ENCODE measurements around the gene NAV1.
"Not testable (repeated sequence)": the region's sequence is repeated elsewhere in the genome, so short reads cannot be mapped to it uniquely, and the experiment has no call there.

The NAV1 gene

DNA sequence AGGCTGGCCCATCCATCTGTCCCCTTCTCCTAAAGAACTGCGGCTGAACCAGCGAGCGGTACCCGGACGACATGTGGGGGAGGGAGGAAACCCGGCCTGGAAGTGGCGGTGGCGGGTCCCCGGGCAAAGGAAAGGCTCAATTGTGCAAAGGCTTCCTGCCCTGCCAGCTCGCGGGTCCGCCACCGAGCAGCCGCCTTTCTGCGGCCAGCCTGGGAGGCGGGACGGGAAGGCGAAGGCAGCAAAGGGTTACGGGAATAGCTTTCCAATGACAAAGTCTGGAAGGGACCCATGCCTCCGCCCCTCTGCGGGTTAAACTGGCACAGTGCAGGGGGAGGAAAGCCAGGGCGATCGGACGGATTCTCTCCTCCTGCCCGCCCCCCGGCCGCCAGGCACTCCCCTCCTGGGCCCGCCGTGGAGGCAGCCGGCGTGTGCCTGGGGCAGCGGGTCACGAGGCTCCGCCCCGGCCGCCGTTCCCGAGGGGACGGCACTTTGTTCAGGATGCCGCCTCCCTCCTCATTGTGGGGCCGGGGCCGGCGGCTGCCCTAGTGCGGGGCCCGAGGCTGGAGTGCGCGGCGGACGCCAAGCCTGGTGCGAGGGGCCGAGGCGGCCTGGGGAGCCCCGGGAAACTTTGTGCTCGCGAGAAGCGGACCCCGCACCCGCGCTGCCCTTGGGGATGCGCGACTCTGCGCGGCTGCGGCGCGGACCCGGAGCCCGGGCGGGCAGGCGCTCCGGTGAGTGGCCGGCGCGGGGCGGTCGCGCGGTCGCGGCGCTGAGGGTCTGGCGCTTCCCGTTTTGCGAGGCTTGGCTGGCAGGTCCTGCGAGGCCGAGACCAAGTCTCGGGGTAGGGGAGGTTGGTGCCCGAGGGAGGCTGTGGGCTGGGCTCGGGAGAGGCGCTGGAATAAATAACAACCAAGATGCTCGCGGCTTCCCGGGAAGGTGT lies at the start of gene NAV1:
NAV1 (plus strand) TSS at position 516 of the 940 bp plus-strand sequence. CDS start 83,758 bp downstream, outside the sequence.
- peak; percentile 95 for DNase-seq

- DNase-seq: no peak
These were observed 49.2 kb upstream of the NAV1 start for GRCh38 chr1:201489643-201490261.

DNA sequence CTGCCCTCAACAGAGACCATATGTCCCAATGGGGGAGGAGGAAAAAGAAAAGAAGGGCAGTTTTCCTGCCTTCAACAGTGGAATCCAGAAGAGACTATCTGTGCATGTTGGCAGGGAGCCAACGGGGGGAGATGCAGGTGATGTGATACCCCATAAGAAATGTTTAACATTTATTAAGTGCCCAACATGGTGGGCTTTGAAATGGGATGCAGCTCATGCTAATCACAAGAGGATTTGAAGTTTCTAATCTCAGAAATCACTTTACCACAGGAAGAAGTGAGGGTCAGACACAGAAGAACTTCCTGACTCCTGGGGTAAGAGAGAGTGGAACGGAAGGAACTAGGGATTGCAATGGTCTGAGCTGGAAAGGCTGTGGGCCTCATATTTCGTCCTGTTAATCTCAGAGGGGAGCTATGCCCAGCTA lies 48.2 kb upstream of the NAV1 start:
- DNase-seq: no peak

DNA sequence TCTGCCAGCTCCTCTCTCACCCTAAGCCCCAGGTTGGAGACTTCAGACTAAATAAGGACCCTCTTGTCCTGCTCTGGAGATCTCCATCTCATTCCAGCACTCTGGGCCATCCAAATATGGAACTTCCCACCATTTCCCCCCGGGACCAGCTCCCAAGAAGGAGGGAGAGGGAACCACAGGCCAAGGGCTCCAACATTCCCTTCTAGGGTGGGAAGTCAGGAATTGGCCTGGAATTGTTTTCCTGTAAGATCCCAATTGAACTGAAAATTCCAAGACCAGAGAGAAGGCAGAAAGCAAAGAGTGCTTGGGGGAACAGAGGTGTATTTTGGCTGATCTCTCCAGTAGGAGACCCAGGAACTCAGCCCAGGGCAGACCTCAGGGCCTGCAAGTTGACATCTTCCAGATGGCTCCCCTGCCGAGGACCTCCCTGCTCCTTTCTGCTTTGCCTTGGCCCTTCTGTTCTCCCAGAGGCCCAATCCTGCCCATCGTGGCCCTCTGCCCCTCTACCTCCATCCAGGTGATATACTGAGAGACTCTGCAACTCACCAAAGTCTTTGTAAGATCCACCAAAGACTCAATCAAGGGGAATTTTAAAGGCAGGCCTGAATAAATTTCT lies 46.9 kb upstream of the NAV1 start:
- DNase-seq: peak; percentile 54

- DNase-seq: not testable (repeated sequence)
These were observed 45.8 kb upstream of the NAV1 start for GRCh38 chr1:201493026-201493656.

- no peak for DNase-seq
These were observed 44.9 kb upstream of the NAV1 start for GRCh38 chr1:201493757-201494617.

DNA sequence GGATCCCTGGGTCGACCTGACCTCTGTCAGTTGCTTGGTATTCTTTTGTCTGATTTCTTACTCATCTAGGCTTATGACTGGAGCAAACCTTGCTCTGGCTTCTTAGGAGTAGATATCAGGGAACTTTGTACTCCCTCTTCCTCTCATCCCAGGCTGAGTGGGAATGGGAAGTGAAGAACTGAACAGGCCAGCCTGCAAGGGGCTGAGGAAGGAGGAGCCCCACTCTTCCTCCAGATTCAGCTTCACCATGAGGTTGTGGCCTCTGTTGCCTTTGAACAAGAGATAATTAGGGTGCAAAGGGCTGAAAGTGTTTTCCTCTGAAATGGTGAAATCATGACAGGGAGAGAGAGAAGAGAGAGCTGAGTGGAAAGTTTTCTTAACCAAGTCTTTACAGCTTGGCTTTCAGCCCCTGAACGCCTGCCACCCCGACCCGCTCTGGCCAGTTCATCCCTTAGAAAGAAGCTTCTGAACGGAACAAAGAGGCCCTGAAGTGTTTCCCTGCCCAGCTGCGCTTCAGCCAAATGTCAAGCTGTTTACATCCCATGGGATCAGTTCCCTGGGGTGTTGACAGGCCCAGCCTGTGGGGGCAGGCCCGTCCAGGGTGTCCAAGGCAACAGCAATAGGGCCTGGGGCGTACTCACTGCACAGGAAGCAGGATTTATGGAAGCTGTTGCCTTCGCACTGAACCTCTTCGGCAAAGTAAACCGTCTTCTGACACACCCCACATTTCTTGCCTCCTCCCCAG lies 43.2 kb upstream of the NAV1 start:
- DNase-seq: no peak

DNA sequence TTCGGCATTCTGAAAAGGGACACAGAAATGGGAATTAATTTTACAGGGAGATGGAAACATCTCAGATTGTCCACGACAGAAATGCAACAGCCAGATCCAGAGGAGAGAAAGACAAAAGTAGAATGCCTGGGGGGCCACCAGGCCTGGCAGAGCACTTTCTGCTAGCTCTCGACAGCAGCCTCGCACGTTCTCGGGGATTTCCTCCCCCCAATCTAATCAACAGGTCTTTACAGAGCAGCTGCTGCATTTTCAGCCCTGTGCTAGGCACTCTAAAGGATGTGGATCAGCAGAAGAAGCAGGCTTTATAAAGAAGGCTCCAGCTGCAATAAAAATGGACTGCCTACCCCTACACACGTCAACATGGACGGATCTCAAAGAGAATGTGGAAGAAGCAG lies 42.6 kb upstream of the NAV1 start:
- DNase-seq: no peak

DNA sequence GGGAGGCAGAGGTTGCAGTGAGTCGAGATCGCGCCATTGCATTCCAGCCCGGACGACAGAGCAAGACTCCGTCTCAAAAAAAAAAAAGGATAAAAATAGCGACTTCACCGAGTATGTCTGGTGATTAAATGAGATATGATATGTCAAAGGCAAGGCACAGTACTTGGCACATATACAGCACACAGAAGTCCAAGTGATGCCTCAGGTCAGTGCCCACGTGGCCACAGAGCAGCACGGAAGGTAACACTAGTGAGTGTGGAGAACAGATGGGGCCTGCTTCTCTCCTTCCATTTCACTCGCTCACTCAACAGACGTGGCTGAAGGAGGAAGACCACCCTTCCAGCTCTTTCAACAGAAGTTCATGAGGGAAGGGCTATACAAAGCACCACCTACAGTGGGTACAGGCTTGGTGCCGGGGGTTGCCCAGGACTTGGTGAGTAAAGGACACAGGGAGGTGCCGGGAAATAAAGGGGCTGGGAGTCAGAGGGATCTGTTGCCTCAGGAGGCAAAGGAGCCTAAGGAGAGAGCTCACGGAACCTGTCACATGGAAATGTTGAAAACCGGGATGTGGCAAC lies 40.9 kb upstream of the NAV1 start:
- no peak for DNase-seq

GRCh38 chr1:201498621-201499020 lies 40.3 kb upstream of the NAV1 start:
- no peak for DNase-seq

DNA sequence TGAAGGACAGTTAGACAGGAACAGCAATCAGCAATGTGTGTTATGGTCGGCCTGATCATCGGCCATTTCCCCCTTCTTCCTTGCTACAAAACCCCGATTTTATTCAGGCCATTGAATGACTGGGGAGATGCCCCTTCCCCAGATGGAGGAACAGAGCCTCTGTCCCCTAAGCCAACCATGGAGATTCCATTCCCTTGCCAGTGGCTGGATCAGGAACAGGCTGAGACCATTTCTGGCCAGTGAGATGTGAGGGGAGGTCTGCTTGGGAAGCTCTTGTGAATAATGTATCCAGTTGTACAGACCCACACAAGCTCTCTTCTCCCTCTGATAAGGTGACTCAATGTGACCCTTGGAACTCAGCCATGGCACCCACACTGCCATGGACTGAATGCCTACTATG lies 39.7 kb upstream of the NAV1 start:
- no peak for DNase-seq

DNA sequence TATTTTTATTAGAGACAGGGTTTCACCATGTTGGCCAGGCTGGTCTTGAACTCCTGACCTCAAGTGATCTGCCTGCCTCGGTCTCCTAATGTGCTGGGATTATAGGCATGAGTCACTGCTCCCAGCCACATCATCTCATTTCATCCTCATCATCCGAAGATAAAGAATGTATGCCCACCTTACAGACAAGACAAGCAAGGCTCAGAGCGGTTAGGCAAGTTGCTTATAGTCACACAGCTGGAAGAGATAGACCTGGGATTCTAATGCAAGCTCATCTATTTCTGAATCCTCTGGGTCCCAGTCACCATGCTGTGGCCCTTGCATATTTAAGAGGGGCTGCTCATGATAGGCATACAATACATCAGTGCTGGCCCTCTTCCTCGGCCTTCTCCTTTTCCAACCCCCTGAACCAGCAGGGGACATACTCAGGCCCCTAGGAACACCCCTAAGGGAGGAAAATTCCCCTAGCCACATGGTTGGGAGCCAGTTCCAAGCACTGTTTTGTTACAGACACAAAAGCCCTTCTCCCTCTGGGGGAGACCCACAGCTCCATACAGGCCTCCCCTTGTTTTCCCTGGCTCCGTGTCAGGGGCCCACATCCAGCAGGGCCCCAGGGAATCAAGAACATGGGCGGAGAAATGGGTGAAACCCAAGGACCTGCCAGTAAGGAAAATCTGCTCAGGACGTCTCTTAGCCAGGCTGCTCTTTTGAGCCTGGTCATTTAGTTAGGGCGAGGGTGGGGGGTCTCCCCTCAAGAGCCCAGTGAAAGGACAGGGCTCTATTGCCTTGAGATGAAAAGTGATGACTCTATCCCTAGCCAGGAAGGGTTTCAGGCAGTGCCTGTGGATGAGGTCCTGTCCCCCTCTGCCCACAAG lies 38.9 kb upstream of the NAV1 start:
- no peak for DNase-seq

DNA sequence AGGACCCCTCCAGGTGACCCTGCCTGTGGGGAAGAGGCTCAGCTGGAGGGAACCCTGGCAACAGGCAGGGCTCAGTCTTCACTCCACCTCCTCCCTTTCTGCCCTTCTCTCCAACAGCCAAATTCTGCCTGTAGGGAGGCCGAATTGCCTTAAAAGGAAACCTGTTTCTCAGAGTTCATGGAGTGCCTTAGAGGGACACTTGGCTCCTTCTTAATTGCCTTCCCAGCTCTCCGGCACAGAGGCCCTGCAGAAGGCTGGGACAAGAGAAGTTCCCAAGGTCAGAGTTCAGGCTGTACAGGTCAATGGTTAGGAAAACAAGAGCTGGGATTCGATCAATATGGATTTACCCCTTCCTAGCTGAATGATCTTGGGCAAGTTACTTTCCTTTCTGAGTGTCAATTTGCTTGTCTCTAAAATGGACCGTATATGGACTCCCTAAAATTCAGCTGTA lies 38.2 kb upstream of the NAV1 start:
- DNase-seq: no peak

GRCh38 chr1:201501144-201501543 lies 37.8 kb upstream of the NAV1 start:
- DNase-seq: peak; percentile 65

DNA sequence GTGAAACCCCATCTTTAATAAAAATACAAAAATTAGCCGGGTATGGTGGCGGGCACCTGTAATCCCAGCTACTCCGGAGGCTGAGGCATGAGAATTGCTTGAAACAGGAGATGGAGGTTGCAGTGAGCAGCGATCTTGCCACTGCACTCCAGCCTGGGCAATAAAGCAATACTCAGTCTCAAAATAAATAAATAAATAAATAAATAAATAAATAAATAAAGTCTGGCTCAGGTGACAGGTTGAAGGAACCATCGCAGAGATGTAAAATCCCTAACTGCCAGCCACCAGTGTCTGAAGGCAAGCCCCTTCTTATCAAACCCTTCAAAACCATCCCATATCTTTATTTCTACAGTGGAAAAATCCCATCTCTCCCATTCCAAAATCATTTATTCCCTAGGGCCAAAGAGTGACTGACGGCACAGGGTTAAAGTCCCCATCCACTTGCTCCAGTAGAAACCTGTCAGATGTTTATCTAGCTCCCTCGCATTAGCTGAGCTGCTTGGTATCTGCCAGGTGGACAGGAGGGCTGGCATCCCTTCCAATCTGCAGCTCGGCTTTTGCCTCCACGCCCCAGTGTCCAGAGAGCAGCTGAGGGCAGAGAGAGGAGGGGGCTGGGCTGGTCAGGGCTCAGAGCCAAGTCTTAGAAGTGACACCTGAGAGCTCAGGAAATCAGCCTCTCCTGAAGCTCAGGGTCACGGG lies 37.0 kb upstream of the NAV1 start:
- no peak for DNase-seq

DNA sequence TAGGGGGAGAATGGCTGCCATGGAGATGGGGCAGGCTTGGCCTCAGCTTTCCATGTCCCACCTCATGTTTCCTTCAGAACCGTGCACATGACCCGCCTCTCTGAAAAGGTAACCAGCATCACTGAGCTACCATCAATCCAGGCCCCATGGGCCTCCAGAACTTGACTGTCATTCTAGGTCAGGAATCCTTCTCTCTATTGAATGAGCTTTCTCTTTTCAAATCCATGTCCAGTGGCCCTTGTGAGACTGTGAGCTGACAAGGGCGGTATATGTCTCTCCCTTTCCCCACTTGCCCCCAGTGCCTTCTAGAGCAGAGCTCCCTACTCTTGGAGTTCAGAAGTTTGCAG lies 36.4 kb upstream of the NAV1 start:
- DNase-seq: no peak

- DNase-seq: peak; percentile 99
These were observed 35.3 kb upstream of the NAV1 start for GRCh38 chr1:201503397-201504176.

GRCh38 chr1:201504179-201504631 lies 34.7 kb upstream of the NAV1 start:
- DNase-seq: no peak
